ENCODE results near the gene KLHL33.
"Not testable (repeated sequence)": the region's sequence is repeated elsewhere in the genome, so short reads cannot be mapped to it uniquely, and the experiment has no call there.

The KLHL33 gene

DNA sequence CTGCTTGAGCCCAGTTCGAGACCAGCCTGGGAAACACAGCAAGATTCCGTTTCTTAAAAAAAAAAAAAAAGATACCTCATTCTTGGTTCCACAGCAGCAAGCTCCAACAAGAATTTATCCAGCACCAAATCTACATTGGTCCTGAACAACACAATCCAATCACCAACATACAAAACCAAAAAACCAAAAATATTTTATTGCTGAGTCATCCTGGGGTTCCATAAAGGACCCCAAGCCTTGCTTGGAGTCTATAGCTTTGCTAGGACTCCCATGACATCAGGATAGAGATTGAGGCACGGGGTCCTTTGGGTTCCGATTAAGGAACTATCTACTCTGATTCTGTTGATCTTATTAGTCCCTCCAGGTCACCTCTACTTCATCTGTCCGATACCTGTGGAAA, 10.9 kb upstream of the KLHL33 start:
- no peak for DNase-seq (ENCODE audit: low read depth)

DNA sequence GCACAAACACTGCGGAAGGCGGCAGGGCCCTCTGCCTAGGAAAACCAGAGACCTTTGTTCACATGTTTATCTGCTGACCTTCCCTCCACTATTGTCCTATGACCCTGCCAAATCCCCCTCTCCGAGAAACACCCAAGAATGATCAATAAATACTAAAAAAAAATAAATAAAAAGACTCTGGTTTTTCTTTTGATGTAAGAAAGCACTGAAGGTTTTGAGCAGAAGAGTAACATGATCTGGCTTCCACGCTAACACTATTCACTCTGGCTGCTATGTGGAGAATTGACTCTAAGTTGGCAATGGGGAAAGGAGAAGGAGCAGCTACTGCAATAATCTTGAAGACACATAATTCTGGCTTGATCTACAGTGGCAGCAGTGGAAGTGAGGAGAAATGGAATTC, 7.7 kb upstream of the KLHL33 start:
- DNase-seq (ENCODE audit: low read depth): not testable (repeated sequence)

DNA sequence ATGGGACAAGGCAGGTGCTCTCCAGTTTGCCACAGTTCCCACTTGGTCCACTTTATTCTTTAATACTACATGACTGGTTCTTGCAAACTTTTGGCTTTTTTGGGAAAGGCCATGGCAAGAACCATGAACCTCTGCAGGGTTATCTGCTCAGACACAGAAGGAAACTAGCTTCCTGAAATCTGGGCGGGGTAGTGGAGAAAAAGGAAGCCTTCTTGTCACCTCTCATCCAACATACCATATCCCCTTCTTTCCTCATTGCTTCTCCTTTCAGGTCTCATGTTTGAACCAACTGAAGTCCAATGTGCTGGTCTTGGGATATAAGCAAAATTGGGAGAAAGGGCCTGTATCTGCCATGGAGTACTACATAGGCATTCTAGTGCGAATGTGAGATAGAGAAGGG, 5.5 kb upstream of the KLHL33 start:
- DNase-seq (ENCODE audit: low read depth): no peak

DNA sequence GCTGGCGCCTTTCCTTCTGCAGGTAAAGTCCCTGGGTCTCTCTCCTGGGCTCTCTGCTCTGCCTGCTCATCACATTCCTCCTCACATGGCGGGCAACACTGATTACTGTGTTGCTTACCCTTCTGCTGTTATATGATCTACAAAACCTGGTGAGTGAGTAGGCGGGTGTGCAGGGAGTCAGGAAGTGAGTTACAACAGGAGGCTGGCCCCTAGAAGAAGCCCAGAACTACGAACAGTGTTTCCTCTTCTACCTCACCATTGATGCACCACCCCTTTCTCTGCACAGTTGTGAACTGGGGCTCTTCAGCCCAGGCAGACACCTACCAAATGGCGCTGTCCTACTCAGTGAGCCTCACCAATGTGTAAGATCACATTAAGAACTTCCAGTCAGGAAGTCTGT, 4.9 kb upstream of the KLHL33 start:
- no peak for DNase-seq (ENCODE audit: low read depth)

DNA sequence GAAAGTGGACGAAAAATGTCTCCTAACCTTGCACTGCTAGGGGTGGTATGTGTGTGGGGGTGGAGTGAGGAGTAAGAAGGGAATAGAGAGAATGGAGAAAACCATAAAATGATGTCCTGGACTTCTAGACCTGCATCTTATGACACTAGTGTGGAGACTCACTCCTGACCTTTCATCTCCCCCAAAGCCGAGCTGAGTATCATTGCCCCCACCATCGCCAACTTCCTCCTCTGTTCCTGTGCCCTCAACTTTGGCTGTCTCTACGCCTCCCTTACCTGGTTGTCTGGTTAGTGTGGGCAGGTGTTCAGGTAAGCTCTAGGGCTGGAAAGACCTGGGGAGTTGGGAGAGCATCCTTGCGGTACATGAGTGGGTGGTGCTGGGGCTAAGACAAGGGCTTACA, 4.5 kb upstream of the KLHL33 start:
- DNase-seq (ENCODE audit: low read depth): no peak

DNA sequence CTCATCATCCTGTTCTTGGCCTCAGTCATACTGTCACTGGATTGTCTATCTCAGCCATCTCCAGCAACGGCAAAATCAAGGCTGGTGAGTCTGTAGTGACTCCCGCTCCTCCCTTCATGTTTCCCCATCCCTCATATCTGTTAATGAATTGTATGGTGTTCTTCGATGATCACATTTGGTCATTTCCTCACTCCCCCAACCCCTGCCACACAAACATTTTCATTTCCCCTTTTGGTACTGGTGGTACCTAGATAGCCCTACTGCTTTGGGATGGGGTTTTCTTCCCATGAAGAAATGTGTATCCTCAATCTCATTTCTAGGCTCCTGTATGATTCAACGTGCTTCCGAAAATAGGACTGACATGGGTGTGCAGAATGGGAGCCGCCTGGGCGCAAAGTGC, 2.7 kb upstream of the KLHL33 start:
- no peak for DNase-seq (ENCODE audit: low read depth)

DNA sequence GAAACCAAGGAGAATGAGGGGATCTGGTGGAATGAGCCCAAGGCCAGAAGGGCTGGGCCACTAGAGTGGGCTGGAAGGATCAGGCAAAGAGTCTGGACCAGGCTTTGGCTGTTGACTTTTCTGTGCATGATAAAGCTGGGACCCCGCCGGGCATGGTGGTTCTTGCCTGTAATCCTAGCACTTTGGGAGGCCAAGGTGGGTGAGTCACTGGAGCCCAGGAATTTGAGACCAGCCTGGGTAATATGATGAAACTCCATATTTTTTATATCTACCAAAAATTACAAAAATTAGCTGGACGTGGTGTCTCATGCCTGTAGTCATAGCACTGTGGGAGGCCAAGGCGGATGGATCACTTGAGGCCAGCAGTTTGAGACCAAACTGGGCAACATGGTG, 393 bp upstream of the KLHL33 start:
- DNase-seq (ENCODE audit: low read depth): no peak

DNA sequence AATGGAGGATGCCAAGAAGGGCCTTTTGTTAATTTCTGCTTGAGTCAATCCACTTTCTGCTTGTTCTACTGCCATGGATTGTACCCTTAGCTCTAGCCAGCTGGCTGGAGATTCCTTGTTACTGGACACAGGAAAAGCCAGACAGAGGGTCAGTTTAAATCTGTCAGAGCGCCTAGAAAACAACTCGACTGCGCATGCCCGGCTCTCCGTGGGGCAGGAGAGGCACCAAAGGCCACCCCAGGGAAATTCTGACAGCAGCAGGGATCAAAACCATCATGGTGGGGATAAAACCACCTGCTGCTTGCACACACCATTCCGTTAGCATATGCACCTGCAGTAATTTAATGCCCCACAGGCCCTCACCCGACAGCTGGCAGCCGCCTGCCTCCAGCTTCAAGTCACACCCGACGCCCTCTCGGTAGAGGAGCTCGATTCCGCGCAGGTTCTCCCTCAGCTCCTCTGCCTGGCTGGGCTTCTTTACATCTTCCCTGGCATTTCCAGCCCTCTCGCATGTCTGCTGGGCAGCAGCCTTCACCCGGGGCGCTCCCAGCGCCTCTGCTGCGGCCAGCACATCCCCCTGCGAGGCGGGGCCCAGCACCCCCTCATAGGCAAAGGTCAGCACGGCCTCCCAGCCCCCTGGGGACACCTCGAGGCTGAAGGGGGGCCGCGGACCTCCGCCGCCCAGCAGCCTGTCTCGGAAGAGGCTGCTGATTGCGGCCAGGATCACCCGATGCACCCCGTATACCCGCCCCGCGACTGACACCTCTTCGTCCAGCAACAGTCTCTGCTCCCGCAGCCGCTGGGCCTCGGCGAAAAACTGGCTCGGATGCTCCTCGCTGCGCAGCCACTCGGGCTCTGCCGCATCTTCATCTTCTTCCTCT, 1.0 kb downstream of the KLHL33 start:
- DNase-seq (ENCODE audit: low read depth): no peak

DNA sequence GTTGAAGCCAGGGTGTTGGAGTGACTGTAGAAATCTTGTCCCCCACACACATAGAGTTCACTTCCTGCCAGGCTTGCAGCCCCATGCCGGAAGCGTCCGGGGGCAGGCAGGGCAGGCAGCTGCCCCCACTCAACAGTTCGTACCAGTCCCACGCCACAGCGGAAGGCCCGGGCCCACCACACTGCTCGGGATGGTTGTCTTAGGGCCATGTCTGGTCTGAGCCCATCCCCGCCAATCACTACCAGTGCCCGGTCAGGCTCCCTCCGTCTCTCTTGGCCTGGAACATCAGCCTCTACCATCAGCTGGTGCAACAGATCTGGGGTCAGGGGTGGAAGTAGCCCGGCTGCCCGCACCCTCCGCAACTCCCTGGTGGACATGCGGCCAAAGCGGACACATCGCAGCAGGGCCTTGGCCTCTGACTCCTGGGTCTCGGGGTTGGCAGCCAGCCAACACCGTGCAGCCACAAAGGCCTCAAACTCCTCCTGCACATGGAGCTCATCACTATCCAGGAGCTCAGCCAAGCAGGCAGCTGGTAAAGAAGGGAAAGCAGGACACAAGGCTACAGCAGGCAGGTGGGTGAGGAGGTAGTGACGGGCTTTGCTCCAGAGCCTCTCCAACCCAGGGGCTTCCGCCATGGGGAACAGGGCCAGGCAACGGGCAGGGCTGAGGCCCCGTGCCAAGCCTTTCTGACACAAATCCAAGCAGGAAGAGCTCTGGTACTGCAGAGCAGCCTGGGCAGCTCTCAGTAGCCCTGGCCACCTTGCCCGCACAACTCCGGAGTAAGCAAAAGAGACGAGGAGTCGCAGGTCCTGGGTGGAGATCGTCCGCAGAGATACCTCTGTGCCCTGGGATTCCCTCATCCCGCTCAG, 5.9 kb downstream of the KLHL33 start:
- DNase-seq (ENCODE audit: low read depth): no peak

DNA sequence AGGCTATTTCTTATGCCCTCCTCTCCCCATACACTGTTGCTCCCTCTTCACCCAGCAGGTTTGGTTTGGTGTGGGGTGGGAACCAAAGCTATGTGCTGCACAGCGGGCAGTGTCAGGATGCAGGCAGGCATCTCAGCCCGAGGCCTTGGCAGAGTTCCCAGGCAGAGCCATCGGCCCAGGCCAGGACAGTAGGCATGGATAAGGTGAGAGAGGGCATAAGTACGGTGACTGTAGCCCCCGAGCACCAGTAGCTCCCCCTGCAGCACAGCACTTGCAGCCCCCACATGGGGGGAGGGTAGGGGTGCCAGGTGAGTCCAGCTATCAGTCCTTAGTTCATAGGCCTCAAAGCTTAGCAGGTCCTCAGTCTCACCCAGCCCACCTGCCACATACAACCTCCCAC, 7.2 kb downstream of the KLHL33 start:
- no peak for DNase-seq (ENCODE audit: low read depth)

DNA sequence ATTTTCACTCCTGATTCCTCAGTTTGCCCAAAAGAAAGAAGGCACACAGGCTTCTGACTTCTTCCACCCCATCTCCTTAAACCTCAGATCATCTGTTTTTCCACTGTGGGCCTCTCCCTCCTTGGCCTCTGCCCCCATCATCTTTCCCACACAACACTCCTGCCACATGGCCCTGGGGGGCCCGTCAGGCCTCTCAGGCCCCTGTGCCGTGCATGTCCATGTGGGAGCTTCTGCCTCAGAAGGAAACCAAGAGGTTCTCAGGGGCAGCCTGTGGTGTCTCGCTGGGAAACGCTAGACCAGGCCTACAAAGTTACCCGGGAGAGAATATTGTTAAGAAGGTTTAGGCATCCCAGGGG, 8.0 kb downstream of the KLHL33 start:
- DNase-seq (ENCODE audit: low read depth): no peak

DNA sequence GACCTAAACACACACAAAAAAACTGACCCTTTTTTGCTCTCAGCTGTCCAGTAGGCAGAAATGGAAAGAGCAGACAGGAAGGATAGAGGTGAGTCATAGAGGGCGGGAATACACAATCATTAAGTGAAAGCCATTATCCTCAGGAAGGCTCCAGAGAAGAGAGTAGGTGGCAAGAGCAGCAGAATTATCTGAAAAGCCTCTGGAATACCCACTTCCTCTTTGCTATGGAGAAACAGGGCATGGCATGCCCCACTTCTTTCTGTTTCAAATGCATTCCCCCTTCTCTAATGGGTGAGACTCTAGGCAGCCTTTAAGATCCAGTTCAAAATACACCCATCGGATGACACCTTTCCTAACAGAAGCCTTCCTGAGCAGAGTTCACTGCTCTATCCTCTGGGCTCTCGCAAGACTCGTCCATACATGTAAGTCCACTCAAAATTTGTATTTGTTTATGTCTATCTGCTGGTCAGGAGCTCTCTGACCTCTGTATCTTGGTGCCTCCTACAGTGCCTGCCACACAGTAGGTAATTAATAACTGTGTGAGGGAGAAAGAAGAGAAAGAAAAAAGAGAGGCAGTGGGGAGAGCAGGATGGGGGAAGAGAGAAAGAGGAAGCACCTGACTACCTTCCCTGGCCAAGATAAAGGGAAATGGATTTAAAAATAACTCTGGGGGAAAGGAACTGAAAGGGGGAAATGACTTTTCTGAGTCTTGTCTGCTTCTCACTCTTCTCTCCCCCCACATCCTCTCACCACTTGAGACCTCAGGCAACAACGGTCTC, 8.5 kb downstream of the KLHL33 start:
- no peak for DNase-seq (ENCODE audit: low read depth)

DNA sequence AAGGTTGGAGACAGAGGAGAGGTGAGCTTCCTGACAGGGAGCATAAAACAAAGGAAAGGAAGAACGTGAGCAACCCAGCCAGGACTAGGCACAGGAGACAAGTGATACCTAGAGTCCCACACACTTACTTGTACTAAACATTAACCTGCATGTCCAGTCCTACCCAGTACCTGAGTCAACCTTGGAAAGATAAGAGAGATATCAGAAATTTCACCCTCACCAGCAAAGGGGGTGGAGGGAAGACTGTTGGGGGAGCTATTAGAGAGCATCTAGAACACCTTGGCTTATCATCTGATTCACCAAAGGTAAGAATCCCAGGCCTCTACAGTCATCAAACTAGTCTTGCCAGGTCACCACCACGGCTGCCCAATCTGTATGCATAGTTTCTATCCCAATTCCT, 11.1 kb downstream of the KLHL33 start:
- DNase-seq (ENCODE audit: low read depth): no peak

DNA sequence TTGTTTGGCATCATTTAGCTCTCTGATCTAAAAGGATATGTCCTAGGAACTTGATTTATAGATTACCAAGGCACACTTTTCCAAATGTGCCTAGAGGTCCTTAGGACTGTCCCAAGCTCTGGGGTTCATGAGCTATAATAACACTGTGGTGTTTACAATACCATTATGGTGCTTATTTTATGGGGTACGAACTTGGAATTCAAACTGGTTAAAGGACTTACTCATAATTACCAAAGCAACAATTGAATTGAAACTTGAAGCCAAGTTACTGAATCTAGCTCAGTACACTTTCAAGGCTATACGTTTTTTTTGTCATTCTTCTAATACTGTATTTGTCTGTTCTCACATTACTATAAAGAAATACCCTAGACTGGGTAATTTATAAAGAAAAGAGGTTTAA, 13.1 kb downstream of the KLHL33 start:
- DNase-seq (ENCODE audit: low read depth): no peak

DNA sequence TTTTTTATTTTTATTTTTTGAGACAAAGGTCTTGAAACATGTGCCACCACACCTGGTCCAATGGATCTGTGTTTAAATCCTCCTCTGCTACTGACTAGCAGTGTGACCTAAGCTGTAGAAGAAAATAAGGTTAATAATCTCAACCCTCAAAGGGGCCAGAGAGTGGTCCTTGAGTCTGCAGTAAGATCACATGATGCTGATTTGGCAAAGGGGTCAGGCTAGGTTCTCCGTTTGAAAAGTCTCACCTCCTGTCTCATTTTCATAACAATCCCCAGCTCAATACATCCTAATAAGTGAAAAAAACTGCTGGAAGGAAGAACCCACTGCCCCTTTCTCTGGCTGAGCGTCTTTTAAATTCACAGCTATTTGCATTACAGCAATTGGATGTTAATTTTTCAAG, 14.7 kb downstream of the KLHL33 start:
- DNase-seq (ENCODE audit: low read depth): no peak

DNA sequence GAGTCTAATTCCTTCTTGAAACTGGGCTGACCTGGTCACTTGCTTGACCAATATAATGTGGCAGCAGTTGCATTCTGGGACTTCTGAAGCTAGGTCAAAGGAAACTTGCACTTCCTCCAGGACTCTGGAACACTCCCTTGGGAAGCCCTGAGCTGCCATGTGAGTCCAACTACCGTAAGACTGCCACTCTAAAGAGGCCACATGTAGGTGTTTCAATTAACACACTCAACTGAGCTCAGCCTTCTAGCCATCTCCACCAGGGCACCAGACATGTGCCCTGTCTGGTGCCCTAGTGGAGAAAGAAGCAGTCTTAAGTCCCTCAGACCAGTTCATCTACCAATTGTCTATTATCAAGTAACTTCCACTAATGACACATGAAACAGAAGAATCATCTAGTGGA, 16.5 kb downstream of the KLHL33 start:
- no peak for DNase-seq (ENCODE audit: low read depth)

DNA sequence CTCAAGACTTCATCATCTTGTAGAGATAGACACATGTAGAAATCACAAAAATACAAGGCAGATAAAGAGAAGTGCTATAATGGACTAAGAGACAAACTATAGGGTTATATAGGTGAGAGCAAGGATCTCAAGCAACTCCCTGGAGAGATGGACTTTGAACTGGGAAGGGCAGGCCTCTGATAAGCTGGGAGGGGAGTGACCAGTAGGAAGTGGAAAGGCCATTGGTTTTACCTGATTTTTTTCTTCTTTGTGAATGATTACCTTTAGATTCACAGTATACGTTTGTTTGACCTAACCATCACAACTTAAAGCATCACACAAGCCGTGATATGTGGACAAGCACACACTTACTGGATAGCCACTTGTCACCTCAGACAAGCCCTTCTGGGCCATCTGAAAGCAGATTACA, 17.5 kb downstream of the KLHL33 start:
- no peak for DNase-seq (ENCODE audit: low read depth)

DNA sequence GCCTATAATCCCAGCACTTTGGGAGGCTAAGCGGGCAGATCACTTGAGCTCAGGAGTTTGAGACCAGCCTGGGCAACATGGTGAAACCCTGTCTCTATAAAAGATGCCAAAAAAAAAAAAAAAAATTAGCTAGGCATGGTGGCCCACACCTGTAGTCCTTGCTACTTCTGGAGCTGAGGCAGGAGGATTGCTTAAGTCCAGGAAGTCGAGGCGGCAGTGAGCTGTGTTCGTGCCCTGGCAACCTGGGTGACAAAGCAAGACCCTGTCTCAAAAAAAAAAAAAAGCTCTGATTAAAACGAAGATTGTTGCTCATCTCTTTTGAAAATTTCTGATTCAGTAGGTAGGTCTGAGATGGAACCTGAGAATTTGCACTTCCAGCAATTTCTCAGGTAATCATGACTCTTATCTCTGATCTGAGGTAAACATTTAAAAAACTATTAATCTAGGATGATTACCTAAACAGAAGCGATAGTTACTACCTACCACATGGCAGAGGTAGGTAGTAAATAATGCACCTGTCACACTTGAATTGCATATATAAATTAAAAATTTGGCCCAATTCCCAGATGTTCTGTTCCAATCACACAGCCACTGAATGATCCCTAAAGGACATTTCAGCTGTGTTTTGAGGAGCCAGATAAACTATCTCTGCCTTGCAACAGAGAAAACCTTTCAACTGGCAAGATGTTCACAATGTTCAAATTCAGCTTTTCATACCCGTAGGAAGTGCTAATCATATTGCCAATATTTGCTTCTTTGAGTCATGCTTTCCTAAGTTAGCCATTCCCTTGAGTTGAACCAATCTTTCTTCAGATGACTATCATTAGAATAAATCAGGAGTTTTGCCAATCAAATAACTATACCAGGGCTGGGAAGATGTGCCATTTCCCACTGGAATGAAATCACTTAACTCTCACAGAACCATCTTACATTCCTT, 18.4 kb downstream of the KLHL33 start:
- DNase-seq (ENCODE audit: low read depth): no peak

DNA sequence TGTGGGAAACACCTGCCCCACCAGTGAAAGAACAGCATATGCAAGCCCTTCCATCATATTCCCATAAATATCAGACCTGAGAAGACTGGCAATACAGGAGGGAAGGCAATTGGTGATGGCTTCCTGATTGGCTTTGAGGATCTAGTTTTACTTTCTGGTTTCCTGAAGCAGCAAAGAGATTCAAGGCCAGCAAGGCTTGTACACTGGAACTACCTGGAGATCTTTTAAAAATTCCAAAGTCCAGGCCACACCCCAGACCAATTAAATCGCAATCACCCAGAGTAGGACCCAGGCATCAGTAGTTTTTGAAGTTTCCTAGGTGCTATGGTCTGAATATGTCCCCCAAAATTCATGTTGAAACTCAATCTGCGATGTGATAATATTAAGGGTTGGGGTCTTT, 19.7 kb downstream of the KLHL33 start:
- DNase-seq (ENCODE audit: low read depth): no peak

DNA sequence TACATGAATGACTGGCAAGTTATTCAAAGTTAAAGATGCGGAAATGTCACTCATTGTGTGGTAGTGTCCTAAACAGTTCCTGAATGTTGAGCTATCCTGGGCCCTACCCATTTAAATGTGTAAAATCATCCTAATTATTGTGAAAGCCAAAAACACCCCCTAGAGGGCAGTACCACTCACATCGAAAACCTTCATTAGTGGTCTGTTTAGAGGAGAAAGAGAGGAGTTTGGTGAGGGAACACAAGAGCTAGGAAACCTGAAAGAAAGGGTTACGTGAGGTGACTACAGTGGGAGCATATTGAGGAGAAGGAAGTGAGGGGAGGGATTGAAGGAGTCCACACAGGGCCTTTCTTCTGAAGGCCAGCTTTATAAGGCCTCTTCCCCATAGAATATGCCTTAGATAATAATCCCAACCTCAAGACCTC, 20.2 kb downstream of the KLHL33 start:
- DNase-seq (ENCODE audit: low read depth): no peak

DNA sequence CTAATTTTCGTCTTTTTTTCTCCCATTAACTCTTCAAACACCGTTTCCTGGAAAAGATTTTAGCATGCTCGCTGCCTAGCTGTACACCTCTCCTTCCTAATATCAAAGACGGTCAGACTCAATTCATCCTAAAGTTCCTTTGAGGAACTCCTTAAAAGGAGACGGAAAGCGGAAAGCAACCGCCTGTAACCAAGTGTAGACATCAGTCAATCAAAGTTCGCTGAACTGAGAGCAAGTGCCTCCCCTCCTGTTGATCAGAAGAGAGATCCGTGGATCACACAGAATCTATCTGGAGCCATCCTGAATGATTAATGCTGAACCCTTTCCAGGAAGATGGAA, 22.3 kb downstream of the KLHL33 start:
- no peak for DNase-seq (ENCODE audit: low read depth)

Measured in stimulated activated CD8-positive, alpha-beta memory T cell treated with anti-CD3 and anti-CD28 coated beads, Interleukin-7, amount 100 ng/mL, for 24 hours (primary cell).